Measurements from ENCODE around the gene IFNW1.
"Not testable (repeated sequence)": the region's sequence is repeated elsewhere in the genome, so short reads cannot be mapped to it uniquely, and the experiment has no call there.

GRCh38 chr9:21166560-21166959 is 24.9 kb upstream of the IFNW1 start, which contains the start of gene IFNA21:
- TF ChIP-seq CTCF (IDR thresholded peaks at IDR 0.05; ENCODE audit: poor library complexity); EZH2phosphoT487 (IDR thresholded peaks at IDR 0.05; ENCODE audit: low read depth, severe bottlenecking, unreplicated experiment); EZH2 (IDR thresholded peaks at IDR 0.05; ENCODE audit: borderline replicate concordance): not testable (repeated sequence)
